GM12892 (cell line): ENCODE data around the gene AMHR2.
"Not testable (repeated sequence)": the region's sequence is repeated elsewhere in the genome, so short reads cannot be mapped to it uniquely, and the experiment has no call there.

Experiments
- POLR2A ChIP-seq: IDR thresholded peaks from 2 replicates; pipeline ENCODE4 v1.6.1; 2011; ENCODE audit warnings: low read depth, low read length, control low read depth
- POLR2AphosphoS5 ChIP-seq: IDR thresholded peaks from 2 replicates; pipeline ENCODE4 v1.6.1; 2011; ENCODE audit warnings: low read depth, low read length, control low read depth
- TAF1 ChIP-seq: IDR thresholded peaks from 2 replicates; pipeline ENCODE4 v1.6.1; 2011; ENCODE audit warnings: low read depth, mild to moderate bottlenecking, control low read depth, low read length, borderline replicate concordance

DNA sequence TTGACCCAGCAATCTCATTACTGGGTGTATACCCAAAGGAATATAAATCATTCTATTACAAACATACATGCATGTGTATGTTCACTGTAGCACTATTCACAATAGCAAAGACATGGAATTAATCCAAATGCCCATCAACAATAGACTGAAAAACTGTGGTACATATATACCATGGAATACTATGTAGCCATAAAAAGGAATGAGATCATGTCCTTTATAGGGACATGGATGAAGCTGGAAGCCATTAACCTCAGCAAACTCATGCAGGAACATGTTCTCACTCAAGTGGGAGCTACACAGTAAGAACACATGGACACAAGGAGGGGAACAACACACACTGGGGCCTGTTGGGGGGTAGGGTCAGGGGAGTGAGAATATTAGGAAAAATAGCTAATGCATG is 15.9 kb downstream of the AMHR2 start:
- not testable (repeated sequence) for TF ChIP-seq POLR2A, TAF1, POLR2AphosphoS5
